GM18861 (cell line): Measurements from ENCODE around the gene METTL26.

Source experiments
- ATAC-seq: cut with Tn5 transposase; IDR thresholded peaks from one replicate; pipeline ENCODE4 v1.9.1; 2021; ENCODE audit not compliant: unreplicated experiment

Gene METTL26

DNA sequence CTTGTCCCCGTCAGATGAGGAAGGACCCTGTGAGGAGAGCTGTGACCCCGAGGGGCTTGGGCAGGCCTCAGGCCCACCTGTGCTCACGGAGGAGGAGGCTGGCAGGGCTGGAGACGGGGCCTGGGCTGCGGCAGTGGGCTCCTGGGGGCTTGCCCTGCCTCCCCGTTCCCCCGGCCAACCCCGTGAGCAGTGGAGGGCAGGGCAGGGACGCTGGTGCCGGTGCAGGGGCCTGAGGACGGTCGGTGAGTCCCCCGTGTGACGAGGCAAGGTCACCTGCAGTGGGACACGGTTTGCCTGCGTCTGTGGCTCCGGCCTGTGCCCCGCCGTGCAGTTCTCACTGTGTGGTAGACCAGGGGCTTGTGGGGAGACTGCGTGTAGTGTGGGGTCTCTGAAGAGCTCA lies 23.5 kb upstream of the METTL26 start:
- no peak for ATAC-seq

DNA sequence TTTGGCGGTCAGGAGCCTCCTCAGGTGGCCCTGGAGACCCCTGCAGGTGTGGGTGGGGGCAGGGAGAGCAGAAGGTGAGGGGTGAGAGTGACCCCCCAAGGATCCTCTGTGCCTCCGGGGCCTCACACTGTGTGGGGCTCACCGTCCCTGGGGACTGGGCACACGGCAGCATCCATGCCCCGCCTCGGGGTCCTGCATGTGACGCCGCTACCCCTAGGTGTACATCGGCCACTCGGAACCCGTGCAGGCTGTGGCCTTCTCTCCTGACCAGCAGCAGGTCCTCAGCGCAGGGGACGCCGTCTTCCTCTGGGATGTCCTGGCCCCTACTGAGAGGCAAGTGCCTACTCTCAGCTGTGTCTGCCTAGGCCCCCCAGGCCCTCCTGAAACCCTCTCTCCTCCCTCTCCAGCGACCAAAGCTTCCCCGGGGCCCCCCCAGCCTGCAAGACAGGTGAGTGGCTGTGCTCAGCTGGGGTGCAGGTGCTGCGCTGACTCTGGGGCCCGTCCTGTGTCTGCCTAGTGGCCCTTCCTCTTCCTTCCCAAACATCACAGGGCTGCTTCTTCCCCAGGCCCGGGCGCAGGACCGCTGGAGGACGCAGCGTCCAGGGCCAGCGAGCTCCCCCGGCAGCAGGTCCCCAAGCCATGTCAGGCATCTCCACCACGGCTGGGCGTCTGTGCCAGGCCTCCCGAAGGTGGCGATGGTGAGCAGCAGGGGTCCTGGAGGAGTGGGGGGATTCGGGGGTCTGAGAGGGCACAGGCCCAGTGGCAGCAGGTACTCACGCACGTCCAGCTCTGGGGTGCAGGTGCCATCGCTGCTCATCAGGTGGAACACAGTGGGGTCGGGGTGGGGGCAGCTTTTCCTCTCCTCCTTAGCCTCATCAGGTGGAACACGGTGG lies 22.8 kb upstream of the METTL26 start:
- no peak for ATAC-seq

DNA sequence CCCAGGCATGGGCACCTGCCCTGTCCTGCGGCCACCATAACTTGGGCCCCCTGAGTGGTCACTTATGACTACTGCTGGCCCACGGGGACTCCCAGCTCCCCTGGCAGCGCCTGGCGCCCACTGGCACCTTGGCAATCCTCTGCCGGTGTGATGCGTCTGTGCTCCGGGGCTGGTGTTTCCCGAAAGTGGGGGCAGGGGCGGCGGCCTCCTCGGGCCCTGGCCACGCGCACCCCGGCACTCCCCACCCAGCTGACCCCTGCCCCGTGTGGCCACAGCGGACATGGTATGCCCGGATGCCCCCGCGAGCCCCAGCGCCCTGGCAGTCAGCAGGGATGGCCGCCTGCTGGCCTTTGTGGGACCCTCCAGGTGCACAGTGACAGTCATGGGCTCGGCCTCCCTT lies 21.4 kb upstream of the METTL26 start:
- no peak for ATAC-seq

DNA sequence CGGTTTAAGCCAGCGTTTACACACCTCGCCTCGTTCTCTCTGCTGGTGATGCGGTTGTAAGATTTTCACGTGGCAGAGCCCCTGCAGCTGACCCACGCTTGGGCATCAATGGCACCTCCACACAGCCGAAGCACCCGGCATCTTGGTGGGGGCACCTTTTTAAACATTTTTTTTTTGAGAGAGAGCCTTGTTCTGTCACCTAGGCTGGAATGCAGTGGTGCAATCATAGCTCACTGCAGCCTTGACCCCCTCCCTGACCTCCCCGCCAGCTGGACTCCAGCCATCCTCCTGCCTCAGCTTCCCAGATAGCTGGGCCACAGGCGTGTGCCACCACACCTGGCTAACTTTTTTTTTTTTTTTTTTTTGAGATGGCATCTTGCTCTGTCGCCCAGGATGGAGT lies 17.9 kb upstream of the METTL26 start:
- ATAC-seq: no peak

DNA sequence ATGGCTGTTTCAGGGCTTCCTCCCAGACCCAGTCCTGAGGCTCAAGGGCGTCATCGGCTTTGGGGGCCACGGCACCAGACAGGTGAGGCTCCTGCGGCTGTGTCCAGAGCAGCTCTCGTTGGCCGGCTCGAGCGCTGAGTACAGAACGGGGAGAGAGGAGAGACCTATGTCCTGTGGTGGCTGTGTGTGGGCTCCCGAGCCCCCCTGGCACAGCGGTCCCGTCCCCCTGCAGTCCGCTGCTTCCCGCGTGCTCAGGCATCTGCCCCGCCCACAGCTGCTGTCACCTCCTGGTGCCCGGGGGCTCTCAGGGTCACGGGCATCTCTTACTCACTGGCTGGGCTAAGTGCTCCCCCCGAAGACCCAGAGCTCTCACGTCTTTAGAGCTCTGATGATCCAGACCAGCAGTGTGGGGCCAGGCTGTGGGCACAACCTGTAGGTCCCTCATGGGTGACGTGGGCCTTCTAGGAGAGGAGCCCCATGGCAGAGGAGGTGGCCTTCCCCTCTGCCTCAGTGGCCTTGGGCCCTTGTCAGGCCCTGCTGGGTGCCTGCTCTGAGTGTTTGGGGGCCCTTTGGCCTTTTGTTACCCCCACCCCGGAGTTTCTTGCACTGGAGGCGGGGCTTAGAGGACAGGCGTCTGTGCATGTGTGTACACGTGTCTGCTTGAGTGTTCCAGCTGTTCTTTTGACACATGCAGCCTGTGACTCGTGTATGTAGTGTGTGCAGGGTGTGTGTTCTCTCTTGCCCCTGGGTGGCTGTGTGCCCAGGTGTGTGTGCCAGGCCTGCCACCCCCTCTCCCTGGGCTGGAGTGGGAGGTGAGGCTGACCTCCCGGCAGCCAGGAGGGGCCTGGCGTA lies 16.6 kb upstream of the METTL26 start:
- ATAC-seq: no peak

DNA sequence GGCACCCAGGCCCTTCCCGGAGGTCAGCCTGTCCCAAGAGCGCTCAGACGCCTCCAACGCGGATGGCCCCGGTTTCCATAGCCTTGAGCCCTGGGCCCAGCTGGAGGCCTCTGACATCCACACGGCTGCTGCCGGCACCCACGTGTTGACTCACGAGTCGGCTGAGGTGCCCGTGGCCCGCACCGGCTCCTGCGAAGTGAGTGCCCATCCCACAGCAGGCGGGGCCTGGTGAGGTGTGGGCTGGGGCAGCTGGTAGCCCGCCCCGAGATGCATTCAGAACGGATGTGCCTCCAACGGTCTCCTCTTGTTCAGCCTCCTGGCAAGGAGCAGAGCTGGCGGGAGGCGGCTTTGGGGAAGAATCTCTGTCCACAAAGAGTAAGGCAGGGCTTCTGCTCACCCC lies 15.7 kb upstream of the METTL26 start:
- ATAC-seq: no peak

DNA sequence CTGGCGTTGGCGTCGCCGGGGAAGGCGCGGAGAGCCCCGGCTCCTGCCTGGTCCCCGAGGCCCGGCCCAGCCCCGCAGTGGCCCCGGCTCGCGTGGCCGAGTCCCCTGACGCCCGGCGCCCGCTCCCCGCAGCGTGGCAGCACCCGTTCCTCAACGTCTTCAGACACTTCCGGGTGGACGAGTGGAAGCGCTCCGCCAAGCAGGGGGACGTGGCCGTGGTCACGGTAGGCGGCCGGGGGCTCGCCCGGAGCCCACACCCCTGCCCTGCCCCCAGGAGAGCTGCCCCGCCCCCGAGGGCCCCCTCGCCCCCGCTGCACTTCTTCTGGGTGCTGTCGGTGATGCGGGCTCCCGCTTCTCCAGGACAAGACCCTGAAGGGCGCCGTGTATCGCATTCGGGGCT lies 13.5 kb upstream of the METTL26 start:
- no peak for ATAC-seq

DNA sequence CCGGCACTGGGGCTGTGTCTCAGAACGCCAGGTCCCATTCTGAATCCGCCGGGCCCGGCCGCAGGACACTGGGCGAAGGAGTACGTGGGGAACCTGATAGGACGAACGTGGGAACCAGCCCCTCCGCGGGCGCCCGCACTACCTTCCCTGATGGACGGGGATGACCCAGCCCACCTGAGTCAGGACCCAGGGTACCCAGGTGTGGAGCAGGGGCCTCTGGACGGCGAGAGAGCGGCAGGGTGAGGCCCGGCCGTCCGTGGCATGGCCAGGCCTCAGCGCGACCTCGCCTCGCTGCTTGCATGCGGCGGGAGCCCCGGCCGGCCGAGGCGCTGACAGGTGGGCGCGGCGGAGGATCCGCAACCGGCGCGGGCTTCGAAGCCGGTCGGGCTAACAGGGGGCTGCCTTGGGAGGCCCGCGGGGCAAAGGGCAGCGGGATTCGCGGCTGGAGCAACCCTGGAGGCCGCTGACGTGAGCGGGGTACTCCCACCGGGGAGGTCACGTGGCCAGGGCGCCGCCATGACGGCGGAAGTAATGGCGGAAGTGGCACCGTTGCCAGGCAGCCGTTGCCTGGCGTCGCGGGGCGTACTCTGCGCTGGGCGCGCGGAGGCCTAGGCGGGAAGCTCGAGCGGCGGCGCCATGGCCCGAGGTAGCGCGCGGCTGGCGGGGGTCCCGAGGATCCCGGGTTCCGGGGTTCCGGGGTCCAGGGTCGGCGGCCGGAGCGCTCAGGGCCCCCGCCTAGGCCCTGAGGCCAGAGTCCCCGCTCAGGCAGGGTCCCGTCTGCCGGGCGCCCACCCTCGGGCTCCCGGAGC lies 12.9 kb upstream of the METTL26 start, which contains the start of gene WDR90:
Gene WDR90 (plus strand): TSS at position 585 of the 809 bp plus-strand sequence. CDS start 52 bp downstream, at position 637.
- ATAC-seq: peak; percentile 78

DNA sequence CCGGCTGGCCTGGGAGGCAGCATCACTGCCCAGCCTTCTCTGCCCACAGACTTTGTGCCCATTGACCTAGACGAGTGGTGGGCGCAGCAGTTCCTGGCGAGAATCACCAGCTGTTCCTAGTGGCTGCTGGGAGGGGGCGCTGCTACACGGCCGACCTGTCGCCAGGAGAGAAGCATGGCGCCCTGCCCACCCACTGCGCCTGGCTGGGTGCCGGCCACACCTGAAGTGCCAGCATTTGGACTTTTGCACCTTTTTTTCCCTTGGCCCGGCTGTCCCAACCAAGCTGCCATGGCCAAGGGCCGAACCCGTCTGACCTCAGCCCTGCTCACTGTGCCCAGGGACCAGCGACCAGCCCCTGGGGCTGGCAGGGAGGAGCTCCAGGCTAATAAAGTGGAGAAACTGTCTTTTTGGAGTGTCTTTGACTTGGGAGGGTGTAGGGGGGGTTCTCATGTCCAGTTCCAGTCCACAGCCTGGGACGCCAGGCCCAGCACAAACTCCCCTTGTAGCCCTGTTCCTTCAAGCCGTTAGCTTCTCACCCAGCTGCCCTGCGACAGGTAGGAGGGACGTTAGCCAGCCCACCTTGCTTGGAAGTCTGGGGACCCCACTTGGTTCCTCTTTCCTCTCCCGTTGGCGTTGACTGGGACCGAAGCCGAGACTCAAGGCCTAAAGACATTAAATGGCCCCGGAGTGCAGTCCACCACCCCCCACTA lies 12.1 kb upstream of the METTL26 start:
- no peak for ATAC-seq

DNA sequence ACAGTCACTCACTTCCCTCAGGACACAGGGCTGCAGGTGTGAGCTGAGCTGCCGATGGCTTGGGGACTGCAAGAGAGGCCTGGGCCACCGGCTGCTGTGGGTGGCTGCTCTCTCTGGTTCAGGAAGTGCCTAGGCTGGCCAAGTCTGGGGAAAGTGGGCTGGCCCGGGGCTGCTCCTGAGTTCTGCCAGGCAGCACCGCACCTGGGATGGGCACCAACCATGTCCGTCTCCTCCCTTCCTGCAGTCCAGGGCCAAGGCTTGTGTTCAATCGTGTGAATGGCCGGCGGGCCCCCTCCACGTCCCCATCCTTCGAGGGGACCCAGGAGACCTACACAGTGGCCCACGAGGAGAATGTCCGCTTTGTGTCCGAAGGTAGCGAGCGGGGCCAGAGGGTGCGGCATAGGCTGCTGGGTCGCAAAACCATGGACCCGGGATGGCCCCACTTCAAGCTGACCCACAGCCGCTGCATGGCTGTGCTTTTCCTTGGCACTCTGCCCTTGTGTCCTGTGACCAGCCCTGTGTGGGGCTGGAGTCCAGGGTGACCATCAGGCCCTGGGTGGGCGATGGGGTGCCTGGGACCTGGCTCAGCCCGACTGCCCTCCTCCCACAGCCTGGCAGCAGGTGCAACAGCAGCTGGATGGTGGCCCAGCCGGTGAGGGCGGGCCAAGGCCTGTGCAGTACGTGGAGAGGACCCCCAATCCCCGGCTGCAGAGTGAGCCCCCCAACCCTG lies 11.2 kb upstream of the METTL26 start:
- no peak for ATAC-seq

DNA sequence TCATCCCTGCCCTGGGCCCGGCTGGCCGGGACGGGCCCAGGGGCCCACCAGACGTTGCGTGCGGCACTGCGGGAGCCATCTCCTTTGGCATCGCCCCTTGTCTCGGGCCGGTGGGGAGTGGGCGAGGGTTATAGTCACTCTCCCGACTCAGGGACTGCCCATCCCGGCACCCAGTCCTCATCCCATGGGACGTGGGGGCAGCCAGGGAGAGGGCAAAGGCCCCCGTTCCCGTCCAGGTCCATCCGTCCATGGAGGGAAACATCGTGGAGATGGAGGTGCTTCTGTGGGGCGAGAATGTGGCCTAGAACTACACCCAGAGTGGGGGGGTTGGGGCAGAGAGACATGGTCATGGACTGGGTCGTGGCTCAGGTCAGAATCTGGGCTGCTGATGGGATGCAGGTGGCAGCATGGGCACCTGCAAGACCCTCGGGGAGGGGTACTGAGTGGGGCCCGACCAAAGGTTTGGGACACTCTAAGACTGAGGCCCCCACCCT lies 10.6 kb upstream of the METTL26 start:
- ATAC-seq: no peak

DNA sequence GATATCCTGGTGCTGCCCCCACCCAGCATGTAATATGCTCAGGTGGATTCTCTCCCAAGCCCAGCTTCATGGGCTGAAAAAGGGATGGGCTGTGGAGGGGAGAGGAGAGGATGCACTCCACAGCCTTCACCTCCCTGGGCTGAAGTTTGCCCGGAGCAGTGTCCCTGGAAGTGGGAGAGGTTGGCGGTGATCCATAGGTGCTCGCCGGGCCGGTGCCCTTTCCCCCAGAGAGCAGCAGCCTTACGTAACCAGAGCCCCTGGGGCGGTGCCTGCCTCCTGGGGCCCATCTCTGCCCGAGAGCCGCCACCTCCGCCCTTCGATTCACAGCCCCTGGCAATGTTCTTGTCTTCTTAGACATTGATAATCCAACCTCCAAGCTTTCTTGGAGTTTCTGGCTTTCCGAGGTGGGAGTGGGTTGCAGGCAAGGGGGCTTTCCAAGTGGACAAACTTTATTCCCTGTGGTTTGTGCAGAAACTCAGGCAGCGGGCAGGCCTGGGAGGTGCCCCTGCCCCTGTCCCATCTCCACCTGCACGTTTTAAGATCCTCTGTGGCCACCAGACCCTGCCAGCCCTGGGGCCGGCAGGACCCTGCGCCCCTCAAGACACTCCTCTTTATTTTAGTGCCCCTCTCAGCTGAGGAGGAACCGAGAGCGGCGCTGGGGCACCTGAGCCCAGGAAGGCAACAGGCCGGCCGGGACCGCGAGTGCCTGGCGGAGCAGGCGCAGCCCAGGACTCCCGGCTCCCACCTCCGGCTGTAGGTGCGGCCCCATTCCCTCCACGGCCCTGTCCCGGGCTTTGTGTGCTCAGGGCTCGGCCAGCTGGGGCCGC lies 10.0 kb upstream of the METTL26 start:
- no peak for ATAC-seq

DNA sequence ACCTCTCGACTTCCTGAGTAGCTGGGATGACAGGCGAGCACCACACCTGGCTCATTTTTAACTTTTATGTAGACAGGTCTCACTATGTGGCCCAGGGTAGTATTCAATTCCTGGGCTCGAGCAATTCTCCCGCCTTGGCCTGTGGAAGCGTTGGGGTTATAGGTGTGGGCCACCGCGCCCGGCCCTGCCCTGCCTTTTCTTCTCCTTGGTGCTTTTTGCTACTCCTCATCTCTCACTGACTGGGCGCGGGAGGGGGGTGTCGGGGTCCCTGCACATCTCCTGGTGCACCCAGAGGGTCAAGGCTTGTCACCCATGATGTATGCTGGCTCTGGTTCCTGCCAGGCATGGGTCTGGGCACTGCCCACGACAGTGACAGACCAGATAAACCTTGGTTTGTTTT lies 8.5 kb upstream of the METTL26 start:
- no peak for ATAC-seq

DNA sequence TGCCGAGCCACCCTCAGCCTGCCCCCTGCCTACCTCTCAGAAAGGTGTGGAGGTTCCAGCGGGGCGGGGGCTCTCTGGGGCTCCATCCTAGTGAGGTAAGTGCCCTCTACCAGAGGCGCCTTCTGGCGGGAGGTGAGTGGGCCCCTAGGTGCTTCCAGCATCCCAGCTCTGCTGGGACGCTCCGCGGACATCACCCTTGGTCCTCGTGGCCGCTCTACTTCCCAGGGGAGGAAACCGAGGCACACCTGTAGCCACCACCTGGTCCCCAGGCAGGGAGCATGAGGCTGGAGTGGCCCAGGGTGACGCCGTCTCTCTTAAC lies 6.9 kb upstream of the METTL26 start:
- no peak for ATAC-seq

DNA sequence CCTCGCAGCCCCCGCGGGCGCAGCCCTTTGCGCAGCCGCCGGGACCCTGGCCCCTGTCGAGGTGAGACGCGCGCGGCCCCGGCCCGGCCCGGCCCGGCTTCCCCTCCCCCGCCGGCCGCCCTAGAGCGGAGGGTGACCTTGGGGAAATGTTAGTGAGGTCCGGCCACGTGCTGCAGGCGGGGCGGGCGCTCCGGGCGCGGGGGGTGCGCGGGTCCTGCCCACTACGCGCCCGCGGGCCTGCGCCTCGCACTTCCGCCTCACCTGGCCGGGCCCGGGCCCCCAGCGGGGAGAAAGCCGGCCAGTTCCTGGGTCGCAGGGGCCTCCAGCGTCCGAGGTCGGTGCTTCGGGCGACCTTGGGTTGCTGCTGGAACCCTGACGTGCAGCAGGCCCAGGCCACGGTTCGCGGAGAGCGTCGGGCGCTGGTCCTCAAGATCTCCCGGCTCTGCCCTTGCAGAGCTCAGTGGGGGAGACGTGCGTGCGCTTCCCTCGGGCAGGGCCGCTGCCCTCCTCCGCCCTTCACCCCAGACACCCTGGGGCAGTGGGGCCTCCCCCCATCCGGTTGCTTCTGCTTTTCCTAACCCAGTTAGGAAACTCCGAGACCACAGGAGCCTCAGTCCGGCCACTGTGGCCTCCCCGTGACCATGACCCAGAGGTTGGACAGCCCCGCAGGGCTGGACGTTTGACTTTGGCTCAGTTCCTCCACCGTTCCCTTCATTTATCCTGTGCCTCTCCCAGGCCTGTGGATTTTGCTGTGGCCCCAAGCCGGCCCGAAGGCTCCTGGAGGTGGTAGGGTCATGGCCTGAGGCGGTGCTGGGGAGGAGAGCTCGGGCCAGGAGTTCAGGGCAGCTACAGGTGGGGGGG lies 6.3 kb upstream of the METTL26 start:
- ATAC-seq: peak; percentile 21

DNA sequence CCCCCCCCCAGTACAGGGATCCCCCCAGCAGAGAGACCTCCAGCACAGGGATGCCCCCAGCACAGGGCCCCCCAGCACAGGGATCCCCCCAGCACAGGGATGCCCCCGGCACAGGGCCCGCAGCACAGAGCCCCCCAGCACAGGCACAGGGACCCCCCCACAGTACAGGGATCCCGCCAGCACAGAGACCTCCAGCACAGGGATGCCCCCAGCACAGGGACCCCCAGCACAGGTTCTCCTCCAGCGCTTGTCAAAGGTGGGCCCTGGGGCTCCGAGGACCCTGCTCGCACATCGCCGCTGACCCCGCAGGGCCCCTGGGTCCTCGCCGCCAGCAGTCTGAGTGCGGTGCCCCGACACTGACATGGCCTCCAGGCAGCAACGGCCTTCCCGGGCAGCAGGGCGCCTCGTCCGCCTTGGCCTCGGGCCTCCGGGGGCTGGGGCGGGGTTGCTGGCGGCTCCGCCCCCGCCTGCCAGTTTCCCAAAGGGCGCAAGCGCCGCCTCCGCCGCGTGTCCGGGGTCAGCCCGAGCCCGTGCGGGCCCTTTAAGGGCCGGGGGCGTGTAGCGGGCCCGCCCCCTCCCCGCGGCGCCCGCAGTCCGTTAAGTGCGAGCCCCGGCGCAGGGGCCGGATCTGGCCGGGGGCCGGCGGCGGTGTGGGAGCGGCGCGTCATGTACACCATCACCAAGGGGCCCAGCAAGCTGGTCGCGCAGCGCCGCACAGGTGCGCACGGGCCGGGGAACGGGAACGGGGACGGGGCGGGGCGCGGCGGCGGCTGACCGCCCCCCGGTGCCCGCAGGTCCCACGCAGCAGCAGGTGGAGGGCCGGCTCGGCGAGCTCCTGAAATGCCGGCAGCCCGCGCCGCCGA lies 5.5 kb upstream of the METTL26 start, which contains the start of gene MCRIP2:
Gene MCRIP2 (plus strand): TSS at position 503 of the 863 bp plus-strand sequence. CDS start 164 bp downstream, at position 667.
- peak; percentile 52 for ATAC-seq

DNA sequence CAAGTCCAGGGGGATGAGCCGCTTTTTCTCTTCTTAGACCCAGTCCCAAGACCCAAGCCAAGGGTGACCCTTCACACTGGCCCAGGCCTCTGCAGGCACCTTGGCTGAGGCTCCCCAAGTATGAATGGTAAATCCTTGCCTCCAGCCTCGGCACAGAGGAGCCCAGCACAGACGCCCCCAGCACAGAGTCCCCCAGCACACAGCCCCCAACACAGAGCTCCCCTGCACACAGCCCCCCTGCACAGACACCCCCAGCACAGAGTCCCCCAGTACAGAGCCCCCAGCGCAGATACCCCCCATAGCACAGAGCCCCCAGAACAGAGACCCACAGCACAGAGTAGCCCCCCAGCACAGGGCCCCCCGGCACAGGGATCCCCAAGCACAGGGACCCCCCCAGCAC lies 4.5 kb upstream of the METTL26 start:
- ATAC-seq: no peak
